ENCODE measurements around the gene UCN2. TPM values are rescaled to one million over a fixed set of nuclear protein-coding genes. Genes with fewer than 3 reads are reported as not detected.
A peak's percentile ranks its signal among the peaks of the same experiment; 100 is the strongest.

The UCN2 gene
- total and polyA plus RNA-seq, 2 of the 4 experiments (the other 2 are of a cell fraction) = 0.54 to 2.7 TPM

DNA sequence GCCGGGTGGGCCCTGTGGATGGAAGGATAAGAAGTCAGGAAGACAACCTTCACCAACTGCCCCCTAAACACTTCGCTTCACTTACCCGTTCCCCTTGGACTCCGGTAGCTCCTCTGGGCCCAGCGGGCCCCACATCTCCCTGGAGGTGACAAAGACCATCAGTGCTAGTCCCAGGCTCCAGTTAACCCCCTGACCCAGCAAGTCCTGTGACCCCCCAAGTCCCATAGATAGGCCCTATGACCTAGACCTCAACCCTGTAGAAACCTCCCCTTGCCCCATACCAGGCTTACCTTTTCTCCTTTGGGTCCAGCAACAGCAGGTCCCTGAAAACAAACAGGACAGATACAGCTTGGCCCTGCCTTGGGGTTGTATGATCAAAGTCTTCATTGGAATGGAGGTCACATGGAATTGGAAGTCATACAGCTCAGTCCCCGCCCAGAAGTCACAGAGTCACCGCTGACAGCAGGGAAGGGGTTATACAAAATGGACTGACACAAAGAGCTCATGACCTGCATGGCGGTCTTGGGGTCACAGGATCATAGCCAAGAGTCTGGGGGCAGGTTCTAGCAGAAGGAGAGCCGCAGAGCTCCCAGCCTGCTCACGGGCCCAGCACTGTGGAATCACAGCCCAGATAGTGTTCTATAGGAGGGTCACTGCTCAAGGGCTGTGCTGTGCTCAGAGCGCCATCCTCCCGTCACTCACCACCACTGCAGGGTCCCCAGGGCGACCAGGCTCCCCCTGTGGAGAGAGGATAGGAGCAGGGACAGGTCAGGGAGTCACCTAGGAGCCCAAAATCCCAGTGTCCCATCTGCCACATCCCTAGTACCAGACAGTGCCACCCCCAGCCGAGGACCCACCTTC, 18.3 kb upstream of the UCN2 start:
- no peak overlapping the region for H2BK20ac ChIP-seq (ENCODE audit: low read depth, low read length)
- intact Hi-C loops (cut with micrococcal nuclease) (no loop called here), in situ Hi-C loops (cut with MboI; ENCODE audit: low sequenced_read_pairs) (no loop called here), dilution Hi-C loops (cut with HindIII; ENCODE audit: low sequenced_read_pairs, unreplicated experiment) (no loop called here)
- H3K23ac ChIP-seq (ENCODE audit: low read depth, low read length) = no peak overlapping the region
- no peak overlapping the region for H4K91ac ChIP-seq (ENCODE audit: insufficient read depth, low read depth, low read length)
- peaks cover 0 to 21% of the 10 kb centered on the region in 2 experiments; a peak in 1 of 4 replicates for H3K79me1 ChIP-seq (ENCODE audit: low read depth in 1 of 2, low read length in 2 of 2)
- WGBS, 2 experiments (ENCODE audit: extremely low coverage in 2 of 2, insufficient read length in 1 of 2) = 96% methylated on average over 5 of the region's 14 CpGs; no CpG with 5 or more reads in 1 of the 2 experiments
- no peak overlapping the region for H2BK5ac ChIP-seq (ENCODE audit: low read depth, low read length, poor library complexity, severe bottlenecking)
- H3K14ac ChIP-seq (replicated peaks; ENCODE audit: low read depth, low read length) = no peak overlapping the region
- ChIA-PET CTCF (no interaction called here), POLR2A (ENCODE audit: unreplicated experiment) (no interaction called here)
- H2AFZ ChIP-seq (replicated peaks; ENCODE audit: low read length, poor library complexity) = no peak overlapping the region
- no peaks in the 10 kb centered on the region for H3K27me3 ChIP-seq (ENCODE audit: control insufficient read depth, insufficient read depth, low read length)
- peak overlapping the region; percentile 65 for H2AK9ac ChIP-seq (replicated peaks; ENCODE audit: low read depth, low read length, poor library complexity)
- H3K27ac ChIP-seq (ENCODE audit: insufficient read depth, low read length) = no peak overlapping the region; the same call in 1 of the 2 replicates
- no peak for DNase-seq
- no peaks in the 10 kb centered on the region; the same call in 1 of the 2 replicates for H4K20me1 ChIP-seq (ENCODE audit: insufficient read depth, low read length)
- H3K4me1 ChIP-seq (ENCODE audit: control insufficient read depth, insufficient read depth, low read length) = no peaks in the 10 kb centered on the region
- H2BK15ac ChIP-seq (ENCODE audit: low read depth, low read length) = 0 out of 3 replicates have a peak overlapping the region, but pooled peaks have one; percentile 53
- H3K4ac ChIP-seq (ENCODE audit: low read depth, low read length) = no peak overlapping the region
- no peaks in the 10 kb centered on the region for H3K9me3 ChIP-seq (ENCODE audit: control insufficient read depth, insufficient read depth, low read length)
- no peak overlapping the region for H3K4me2 ChIP-seq (ENCODE audit: low read depth, low read length)
- no peak overlapping the region for H4K5ac ChIP-seq (ENCODE audit: low read depth, low read length)
- H2BK120ac ChIP-seq (ENCODE audit: low read depth, low read length) = no peak overlapping the region
- H3K56ac ChIP-seq (ENCODE audit: extremely low read depth, insufficient read depth, low read length) = no peak overlapping the region
- no peak overlapping the region for H3K4me3 ChIP-seq (ENCODE audit: insufficient read depth, low read depth, low read length)
- peaks cover 6% of the 10 kb centered on the region for H3K9me1 ChIP-seq (ENCODE audit: insufficient read depth, low read length)
- peak overlapping the region; percentile 16 for H2AK5ac ChIP-seq (ENCODE audit: low read depth, low read length)
- no TSS peak for BruUV-seq (replicated peaks)
- TF ChIP-seq, protein P1, sequence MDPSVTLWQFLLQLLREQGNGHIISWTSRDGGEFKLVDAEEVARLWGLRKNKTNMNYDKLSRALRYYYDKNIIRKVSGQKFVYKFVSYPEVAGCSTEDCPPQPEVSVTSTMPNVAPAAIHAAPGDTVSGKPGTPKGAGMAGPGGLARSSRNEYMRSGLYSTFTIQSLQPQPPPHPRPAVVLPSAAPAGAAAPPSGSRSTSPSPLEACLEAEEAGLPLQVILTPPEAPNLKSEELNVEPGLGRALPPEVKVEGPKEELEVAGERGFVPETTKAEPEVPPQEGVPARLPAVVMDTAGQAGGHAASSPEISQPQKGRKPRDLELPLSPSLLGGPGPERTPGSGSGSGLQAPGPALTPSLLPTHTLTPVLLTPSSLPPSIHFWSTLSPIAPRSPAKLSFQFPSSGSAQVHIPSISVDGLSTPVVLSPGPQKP (IDR thresholded peaks at IDR 0.05; ENCODE audit: borderline replicate concordance, low read depth, low read length) = no peak
- H3K36me3 ChIP-seq (ENCODE audit: control insufficient read depth, insufficient read depth, low read length) = peaks cover 90% of the 10 kb centered on the region
- ATAC-seq (ENCODE audit: low read depth) = no peak
- H3K18ac ChIP-seq (ENCODE audit: low read depth, low read length) = no peak overlapping the region
- no peak overlapping the region for H4K8ac ChIP-seq (ENCODE audit: low read depth in 2 of 2, low read length in 2 of 2)
- H3K9ac ChIP-seq (ENCODE audit: low read depth, low read length) = no peak overlapping the region
